ENCODE data around the gene PGK1. TPM values are rescaled to one million over a fixed set of nuclear protein-coding genes. Genes with fewer than 3 reads are reported as not detected.

PGK1 gene
- total and polyA plus RNA-seq, 2 experiments from 2014 or later, result 249 to 336 TPM

DNA sequence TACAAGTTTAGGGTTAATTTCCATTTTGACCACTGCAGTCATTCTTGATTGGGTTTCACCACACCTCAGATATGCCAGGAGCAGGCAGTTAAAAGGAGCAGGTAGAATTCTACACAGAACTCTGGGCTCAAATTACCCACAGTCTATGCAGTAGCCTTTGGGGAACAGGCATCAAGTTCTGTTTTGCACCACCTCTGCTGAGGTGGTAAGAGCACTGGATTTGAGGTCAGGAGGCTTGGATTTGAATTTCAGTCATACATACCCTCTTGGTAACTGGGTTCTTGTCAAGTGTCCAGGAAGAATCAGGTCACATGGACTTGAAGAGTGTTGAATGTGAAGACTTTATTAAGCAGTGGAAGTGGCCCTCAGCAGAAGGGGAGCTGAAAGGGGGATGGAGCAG lies 40.4 kb upstream of the PGK1 start:
- H3K9me3 Mint-ChIP-seq, result peaks cover 10% of the 10 kb centered on the region; the same call in 2 of the 3 replicates
- no peak for TF ChIP-seq CREB1 (CRISPR knock-in tag; IDR thresholded peaks at IDR 0.05; ENCODE audit: low read depth)
- no peaks in the 10 kb centered on the region for H3F3A ChIP-seq (replicated peaks; ENCODE audit: low read depth)

DNA sequence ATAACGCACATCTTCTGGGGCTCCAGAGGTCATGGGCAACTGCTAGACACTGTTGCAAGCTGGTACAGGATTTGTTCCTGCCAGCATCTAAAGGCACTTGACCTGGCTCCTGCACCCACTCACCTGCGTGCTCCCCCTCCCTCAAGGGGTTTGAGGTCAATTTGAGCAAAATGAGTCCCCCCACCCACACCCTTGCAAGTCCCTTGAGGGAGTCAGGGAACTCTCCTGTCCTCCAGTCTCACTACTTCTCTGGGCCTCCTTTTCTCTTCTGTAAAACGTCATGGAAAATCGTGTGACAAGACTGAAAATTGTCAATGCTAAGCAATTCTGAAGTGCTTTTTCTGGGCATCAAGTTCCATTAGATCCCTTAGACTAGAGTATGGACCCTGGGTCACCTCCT lies 39.9 kb upstream of the PGK1 start:
- Mint-ChIP-seq H3K36me3 (ENCODE audit: low read depth) (peaks cover 3% of the 10 kb centered on the region; the same call in 1 of the 3 replicates), H3K4me1 (no peaks in the 10 kb centered on the region), H3K9me3 (peaks cover 15% of the 10 kb centered on the region; the same call in 2 of the 3 replicates)

More for the DNA sequence above, 40.4 kb upstream of the PGK1 start:
- H3K36me3 ChIP-seq (ENCODE audit: insufficient read depth), result no peaks in the 10 kb centered on the region
- no peak overlapping the region for H3K4me3 Mint-ChIP-seq
- DNase-seq (ENCODE audit: low spot score), result no peak
- H3K27me3 Mint-ChIP-seq (ENCODE audit: insufficient read depth, low read depth, poor library complexity), result no peaks in the 10 kb centered on the region
- H4K20me1 ChIP-seq (replicated peaks; ENCODE audit: insufficient read depth), result no peaks in the 10 kb centered on the region
- no peak overlapping the region for H3K27ac Mint-ChIP-seq
- no peaks in the 10 kb centered on the region for H3K4me1 ChIP-seq (ENCODE audit: insufficient read depth)
- no peaks in the 10 kb centered on the region for H3K27me3 ChIP-seq (ENCODE audit: insufficient read depth)
- H3K4me1 Mint-ChIP-seq, result no peaks in the 10 kb centered on the region
- no peak overlapping the region for H2AFZ ChIP-seq
- no peak overlapping the region for H3K27ac ChIP-seq (ENCODE audit: low read depth)
- no peaks in the 10 kb centered on the region for H3K9me2 ChIP-seq (ENCODE audit: insufficient read depth)
- no peak for ATAC-seq
- no peak overlapping the region for H3K4me3 ChIP-seq
- H3K79me2 ChIP-seq (replicated peaks; ENCODE audit: insufficient read depth), result no peaks in the 10 kb centered on the region
- no peak overlapping the region for H3K4me2 ChIP-seq
- H3K36me3 Mint-ChIP-seq (ENCODE audit: low read depth), result peaks cover 3% of the 10 kb centered on the region; the same call in 1 of the 3 replicates

More for the DNA sequence above, 39.9 kb upstream of the PGK1 start:
- Mint-ChIP-seq H3K27ac (no peak overlapping the region), H3K4me3 (no peak overlapping the region), H3K27me3 (ENCODE audit: insufficient read depth, low read depth, poor library complexity) (no peaks in the 10 kb centered on the region)
- Histone ChIP-seq H3K4me3 (no peak overlapping the region), H3K4me2 (no peak overlapping the region), H2AFZ (no peak overlapping the region), H3K36me3 (ENCODE audit: insufficient read depth) (no peaks in the 10 kb centered on the region), H3K79me2 (replicated peaks; ENCODE audit: insufficient read depth) (no peaks in the 10 kb centered on the region), H3F3A (replicated peaks; ENCODE audit: low read depth) (no peaks in the 10 kb centered on the region), H3K9me2 (ENCODE audit: insufficient read depth) (no peaks in the 10 kb centered on the region), H4K20me1 (replicated peaks; ENCODE audit: insufficient read depth) (no peaks in the 10 kb centered on the region), H3K27ac (ENCODE audit: low read depth) (no peak overlapping the region), H3K27me3 (ENCODE audit: insufficient read depth) (no peaks in the 10 kb centered on the region), H3K4me1 (ENCODE audit: insufficient read depth) (no peaks in the 10 kb centered on the region)
- TF ChIP-seq EZH2phosphoT487 (IDR thresholded peaks at IDR 0.05; ENCODE audit: unreplicated experiment) (no peak), ZNF462 (CRISPR knock-in tag; IDR thresholded peaks at IDR 0.05) (no peak), POLR2AphosphoS5 (IDR thresholded peaks at IDR 0.05; ENCODE audit: low read depth) (no peak), EZH2 (IDR thresholded peaks at IDR 0.05; ENCODE audit: low read depth, unreplicated experiment) (no peak), STAT1 (IDR thresholded peaks at IDR 0.05; ENCODE audit: unreplicated experiment) (no peak)
- TF ChIP-seq, protein P1, sequence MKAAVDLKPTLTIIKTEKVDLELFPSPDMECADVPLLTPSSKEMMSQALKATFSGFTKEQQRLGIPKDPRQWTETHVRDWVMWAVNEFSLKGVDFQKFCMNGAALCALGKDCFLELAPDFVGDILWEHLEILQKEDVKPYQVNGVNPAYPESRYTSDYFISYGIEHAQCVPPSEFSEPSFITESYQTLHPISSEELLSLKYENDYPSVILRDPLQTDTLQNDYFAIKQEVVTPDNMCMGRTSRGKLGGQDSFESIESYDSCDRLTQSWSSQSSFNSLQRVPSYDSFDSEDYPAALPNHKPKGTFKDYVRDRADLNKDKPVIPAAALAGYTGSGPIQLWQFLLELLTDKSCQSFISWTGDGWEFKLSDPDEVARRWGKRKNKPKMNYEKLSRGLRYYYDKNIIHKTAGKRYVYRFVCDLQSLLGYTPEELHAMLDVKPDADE (IDR thresholded peaks at IDR 0.05), result no peak
- ATAC-seq (no peak), DNase-seq (ENCODE audit: low spot score) (no peak)
